Hematopoietic multipotent progenitor cell (in vitro differentiated cells): Measurements from ENCODE around the gene PITPNB. TPM values are rescaled to one million over a fixed set of nuclear protein-coding genes. Genes with fewer than 3 reads are reported as not detected.

Source experiments
- DNase-seq, 3 donors: peaks; one replicate each; pipeline ENCODE4 v3.0.0-alpha.2; 2011 to 2015; ENCODE audit warnings: low read depth in 2 of 3, low spot score in 2 of 3
- total RNA-seq: library from RNA; depleted of rRNA; stranded (reverse); fragments of >200 nt; gene quantifications from one replicate; pipeline ENCODE4 v1.2.3, GENCODE V29; 2012

The PITPNB gene
- total RNA-seq, 1 donor: 11.6 TPM

DNA sequence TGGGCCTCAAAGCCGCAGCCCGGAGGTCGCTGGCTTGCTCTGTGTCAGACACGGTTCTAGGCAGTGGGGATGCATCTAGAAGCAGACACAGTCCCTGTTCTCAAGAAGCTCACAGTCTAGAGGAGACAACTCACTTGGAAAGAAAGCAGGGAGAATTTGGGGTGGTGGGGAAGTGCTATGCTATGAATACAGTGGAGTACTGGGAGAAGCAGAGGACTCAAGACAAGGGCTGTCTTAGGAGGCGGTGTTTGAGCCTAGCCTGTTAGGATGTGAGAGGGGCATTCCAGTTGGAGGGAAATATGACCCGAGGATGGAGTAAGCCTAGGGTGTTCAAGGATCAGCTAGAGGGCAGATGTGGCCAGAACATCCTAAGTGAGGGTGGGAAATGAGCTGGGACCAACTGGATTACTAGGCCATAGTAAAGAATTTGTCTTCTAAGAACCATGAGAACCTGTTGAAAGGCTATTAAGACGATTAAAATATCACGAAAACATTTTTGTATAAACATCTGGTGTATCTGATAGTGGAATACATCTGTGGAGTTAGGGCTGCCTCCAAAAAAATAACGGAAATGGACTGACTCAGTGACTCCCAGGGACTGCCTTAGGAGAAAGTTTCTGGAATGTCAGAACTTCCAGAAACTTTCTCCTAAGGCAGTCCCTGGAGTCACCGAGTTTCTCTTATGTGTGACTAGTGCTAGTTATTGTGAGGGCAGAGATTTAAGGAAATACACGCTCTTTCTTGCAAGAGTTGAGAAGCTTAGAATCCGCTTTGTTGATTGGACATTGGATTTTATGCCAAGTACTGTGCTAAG lies 1.1 kb upstream of the PITPNB start:
- peak in 2 of 3 donors; percentile 5 for DNase-seq

DNA sequence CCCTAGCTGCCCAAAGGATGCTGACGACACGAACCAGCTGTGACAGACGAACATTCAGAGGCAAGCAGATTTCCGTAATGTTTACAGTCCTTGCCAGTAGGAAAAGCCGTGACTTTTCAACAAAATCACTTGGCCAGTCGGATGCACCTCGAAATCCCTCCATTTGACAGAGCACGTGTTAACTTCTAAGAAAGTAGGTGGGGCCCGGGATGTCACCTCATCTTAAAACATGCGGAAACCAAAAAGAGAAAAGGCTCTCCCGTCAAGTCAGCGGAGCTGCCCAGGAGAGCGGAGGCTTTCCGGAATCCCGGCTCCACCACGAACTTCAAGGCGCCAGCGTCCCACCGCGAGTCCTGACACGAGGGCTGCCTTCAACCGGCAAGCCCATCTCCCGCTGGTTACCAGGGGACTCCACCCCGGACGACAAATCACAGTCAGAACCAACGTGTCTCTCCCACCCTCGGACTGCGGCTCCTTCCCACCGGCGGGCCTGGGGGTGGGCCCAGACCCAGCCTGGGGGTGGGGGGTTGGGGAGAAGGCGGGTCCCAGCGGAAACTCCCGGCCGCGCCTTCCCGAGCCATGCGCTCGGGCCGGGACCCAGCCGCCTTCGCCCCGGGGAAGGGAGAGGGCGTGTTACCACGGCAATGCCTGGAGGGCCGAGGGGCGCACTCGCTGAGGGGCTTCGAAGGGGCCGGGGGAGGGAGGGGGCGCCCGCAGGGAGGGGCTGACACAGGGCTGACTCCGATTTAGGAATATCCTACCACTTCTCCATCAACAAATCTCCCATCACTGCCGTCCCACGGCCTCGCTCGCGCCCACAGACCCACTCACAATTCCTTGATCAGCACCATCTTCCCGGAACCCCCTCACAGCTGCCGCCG lies 475 bp downstream of the PITPNB start:
- peak; percentile 19 to 42 (median 35) for DNase-seq

DNA sequence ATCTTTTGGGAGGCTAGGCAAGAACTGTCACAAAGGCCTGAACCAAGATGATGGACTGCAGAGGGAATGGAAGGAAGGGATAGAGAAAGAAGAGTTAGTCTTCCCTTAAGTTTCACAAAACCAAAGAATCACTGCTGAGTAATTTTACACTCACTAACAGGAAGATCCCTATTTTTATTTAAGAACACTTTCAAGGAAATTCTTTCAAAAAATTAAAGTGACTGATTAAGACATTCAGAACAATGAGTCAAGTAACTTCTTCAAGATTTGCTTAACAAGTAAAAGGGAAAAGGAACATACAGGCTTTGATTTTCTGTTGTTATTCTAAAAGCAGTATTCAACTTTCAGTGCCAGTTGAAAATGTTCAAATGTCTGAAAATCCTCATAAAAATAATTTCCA lies 3.1 kb downstream of the PITPNB start:
- DNase-seq: no peak

DNA sequence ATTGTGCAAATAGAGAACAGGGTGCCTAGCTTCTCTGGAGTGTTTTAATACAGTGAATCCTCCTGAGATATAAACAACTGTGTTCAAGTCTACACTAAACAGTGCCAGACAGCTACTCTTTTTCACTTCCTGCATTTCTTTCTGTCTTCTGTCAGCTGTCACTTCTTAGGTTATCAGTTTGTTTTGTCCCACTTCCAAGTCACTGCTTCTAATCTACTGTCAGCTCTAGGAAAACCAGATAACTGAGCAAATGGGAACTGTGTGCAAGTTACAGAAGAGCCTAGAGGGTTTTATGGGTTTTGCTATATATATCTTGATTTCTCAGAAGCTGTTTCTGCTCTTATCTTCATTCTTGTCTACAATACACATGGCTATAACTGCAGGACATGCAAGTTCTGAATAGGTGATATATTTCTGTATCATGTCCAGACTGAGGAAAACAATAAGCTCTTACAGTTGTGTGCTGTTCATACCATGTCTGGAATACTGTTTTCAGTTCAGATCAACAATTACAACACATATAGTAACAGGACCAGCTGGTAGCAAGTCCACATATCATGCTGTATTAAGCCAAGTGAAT lies 5.8 kb downstream of the PITPNB start:
- no peak for DNase-seq

DNA sequence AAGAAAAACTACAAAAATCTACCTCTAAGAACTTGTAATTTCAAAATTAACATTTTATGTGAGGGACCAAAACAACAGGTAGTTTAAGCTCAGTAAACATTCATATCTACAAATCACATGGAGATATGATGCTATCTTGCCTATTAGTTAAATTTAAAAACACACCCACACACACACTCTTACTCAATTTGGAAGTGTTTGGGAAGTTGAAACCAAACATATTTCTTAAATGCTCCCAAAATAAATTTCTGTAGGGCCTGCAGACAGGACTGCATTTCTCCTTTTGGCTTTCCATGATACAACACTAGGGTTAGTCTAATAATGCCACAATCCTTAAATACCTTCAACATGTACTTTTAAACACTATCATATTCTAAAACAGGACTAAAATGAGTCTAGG lies 7.0 kb downstream of the PITPNB start:
- no peak for DNase-seq

DNA sequence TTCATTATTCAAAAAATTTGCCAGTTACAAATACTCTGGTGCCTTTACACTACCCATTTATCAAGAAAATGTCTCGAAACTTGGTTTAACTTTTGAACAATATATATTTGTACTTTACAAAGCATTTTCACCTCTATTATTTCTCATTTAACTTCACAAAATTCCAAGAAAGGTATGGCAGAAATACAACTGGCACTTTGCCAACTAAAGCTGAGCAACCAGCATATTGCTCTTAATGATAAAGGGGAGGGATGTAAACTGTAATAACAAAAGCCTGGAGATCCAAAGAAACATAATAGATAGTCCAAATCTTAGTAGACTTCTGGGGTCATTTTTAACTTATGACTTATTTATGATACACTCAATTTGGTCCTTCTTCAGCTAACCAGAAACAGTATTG lies 7.7 kb downstream of the PITPNB start:
- DNase-seq: no peak

DNA sequence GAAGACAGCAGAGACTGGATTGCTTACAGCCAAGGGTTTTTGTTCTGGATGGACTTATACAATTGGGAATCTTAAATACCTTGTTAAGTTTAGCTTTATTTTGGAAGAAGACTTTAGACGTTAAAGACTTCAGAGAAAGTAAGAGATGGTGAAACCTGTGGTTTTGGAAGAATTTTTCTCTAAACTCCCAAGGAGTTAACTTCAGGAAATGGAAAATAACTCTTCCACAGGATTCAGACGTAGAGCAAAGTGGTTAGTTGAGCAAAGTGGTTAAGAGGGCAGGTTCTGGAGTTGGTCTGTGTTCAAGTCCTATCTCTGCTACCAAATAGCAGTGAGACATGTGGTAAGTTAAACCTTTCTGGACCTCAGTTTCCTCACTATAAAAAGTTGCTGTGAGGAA lies 12.8 kb downstream of the PITPNB start:
- no peak for DNase-seq

DNA sequence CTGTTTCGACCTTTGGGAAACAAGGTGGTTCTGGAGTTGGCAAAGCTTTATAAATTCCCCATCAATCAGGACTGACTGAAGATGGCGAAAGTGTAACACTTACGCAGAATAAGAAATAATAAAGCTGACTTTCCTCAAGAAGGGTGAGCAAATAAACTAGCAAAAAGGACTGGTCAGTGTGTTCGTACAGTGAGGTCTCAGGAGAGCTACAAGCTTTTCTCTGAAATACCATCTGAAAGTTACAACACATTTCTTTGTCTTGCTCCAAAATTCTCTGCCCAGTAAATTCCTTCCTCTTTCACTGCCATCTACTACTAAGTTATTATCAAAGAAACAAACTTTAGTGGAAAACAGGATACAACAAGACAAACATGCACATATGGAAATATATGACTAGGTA lies 13.4 kb downstream of the PITPNB start:
- DNase-seq: no peak

DNA sequence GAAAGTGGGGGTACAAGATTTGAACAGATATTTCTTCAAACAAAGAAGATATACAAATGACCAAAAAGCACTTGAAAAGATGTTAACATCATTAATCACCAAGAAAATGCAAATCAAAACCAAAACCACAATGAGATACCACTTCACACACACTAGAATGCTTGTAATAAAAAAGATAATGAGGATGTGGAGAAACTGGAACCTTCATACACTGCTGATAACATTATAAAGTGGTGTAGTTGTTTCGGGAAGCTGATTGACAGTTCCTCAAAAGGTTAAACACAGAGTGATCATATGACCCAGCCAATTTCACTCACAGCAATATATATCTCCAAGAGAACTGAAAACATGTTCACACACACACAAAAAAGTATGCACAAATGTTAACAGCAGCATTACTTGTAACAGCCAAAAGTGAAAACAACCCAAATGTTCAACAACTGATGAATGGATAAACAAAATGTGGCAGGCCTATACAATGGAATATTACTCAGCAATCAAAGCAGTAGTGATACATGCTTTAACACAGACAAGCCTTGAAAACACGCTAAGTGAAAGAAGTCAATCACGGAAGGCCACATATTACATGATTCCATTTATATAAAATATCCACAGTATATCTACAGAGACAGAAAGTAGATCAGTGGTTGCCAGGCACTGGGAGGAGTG lies 15.1 kb downstream of the PITPNB start:
- DNase-seq: peak in 1 of 3 donors; percentile 31

DNA sequence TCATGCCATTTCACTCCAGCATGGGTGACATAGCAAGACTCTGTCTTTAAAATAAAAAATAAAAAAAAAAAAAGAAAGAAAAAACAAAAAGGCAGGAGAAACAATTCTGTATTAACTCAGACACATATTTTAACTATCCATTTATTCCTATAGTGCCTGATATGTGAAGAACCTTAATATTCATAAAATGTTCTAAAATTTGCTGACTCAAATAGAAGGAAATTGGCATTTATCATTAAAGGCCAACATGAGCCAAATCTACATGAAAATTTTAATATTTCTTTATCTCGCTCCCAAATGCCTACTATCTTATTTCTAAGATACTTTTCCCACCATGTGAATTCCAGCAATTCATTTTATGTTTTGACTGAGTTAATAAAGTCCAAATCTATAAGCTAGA lies 18.9 kb downstream of the PITPNB start:
- DNase-seq: no peak

DNA sequence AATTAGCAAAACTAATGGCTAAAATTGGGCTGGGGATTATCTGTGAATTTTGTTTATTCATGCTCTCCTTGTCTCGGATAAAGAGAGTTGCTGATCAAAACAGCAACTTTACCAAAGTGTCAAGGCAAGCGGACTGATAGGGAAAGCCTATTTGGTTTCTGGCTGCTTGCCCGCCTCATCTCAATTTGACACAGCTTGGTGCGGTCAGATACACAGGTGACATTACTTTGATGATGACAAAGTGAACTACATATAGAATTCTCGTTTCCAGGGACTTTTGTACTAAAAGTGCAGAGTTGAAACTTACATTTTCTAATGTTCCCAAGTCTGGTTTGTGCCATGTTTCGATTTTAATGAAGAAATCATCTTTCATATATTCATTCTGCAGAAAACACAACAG lies 22.8 kb downstream of the PITPNB start:
- no peak for DNase-seq

DNA sequence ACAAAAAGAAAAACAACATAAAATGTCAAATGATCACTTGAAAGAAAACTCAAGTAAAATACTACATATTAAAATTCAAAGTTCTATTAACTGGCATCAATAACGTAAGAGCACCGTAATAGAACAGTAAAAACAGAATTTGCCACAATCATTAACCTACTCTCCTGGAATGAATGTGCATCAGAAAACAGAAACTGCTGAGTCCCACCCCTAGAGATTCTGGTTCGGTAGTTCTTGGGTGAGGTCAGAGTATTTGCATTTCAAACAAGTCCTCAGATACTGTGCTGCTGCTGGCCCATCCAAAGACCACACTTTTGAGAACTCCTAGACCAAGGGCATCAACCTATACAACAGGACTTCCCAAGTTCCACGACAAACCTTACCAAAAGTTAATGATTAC lies 23.5 kb downstream of the PITPNB start:
- DNase-seq: no peak

DNA sequence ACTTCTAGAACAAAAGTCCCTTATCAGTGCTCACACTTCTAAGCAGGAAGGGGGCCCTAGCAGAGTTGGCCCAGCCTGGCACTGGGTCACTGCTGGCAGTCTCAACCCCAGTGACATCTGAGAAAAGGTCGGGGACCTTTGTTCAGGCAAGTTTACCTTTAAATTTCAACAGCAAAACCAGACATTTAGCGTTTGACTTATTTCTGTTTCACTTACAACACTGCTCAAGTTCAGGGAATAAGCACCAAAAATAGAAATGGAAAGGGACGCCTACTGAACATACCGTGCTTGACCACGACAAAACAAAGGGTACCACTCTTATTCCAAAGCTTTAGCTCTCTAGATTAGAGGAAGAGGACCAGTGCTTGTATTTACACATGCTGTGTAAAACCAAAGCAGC lies 26.2 kb downstream of the PITPNB start:
- DNase-seq: no peak

DNA sequence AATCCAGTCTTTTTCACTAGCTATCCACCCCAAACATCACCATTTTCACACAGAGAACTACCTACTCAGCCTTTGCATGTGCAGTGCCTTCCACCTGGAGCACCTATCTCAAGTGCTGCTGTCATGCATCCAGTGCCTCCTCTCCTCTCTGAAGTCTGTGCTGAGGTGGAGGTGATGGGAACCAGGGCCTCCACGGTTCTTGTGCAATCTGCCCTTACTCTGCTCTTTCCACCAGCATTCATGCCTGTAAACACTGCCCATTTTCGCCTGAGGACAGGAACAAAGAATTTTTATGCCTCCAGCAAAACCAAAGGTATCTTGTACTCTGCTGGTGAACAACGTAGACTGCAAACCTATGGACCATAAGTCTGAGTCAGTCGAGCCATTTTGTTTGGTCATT lies 27.0 kb downstream of the PITPNB start:
- no peak for DNase-seq

DNA sequence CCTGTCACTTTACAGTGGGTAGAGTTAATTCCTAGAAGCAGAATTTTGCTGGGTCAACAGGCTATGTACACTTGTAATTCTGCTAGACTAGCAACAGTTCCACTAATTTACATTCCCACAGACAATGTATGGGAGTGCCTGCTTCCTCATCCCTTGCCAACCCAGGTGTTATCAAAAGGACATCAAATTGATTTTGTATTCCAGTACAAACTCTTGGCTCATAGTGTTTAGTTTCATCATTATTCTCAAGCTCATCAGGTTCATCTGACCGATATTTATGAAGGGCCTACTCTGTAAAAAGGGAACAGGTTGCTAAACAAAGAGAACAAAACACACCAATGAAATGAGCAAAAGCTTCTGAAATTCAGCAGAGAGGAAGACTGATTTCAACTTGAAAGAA lies 30.7 kb downstream of the PITPNB start:
- no peak for DNase-seq

DNA sequence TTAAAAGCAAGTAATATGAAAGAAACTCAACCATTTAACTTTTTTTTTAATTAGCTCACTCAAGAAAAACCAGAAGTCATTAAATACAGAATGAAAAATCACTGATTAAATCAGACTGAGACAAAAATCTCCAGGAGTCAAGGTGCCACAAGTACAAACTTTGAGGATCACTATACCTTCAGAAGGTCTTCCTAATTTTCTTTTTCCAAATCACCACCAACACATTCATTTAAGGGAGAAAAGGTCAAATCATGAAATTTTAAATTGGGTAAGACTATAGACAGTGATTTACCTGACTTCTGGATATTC lies 32.3 kb downstream of the PITPNB start:
- DNase-seq: no peak

DNA sequence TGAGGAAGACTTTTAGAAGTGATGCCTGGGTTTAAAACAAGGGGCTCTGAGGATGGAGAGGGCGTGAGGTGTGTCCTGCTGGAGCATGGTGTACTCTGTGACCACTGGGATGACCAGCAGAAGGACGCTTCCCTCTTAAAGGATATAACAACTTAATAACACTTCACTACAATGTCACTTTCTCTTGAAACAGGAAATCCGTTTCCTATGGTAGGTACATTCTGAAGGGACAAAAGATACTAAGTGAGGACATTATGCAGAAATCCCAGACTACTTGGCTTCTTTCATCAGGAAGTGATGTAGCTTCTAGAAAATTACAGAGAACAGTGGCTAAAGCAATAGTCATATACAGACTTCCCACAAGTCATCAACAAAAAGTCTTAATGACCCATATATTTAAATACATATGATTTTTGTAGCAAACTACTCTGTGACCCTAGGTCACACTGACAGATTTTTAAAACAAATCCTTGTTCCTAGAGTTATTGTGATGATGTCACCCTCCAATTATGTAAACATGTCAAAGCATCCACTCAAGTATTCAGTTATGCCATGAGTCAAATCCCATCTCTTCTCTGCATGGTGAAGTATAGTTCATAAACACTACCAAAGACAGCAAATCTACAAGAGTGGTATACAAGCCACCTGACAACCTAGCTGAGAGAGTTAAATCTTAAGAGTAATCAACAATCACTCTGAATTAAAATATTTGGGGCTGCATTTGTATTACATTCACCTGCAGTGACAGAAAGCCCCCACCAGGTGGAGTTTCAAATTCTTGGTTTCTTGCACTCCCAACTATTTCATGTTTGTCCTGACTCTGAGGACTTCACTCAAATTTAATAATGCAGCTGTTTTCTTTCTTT lies 32.8 kb downstream of the PITPNB start:
- DNase-seq: peak in 2 of 3 donors; percentile 32 to 67

DNA sequence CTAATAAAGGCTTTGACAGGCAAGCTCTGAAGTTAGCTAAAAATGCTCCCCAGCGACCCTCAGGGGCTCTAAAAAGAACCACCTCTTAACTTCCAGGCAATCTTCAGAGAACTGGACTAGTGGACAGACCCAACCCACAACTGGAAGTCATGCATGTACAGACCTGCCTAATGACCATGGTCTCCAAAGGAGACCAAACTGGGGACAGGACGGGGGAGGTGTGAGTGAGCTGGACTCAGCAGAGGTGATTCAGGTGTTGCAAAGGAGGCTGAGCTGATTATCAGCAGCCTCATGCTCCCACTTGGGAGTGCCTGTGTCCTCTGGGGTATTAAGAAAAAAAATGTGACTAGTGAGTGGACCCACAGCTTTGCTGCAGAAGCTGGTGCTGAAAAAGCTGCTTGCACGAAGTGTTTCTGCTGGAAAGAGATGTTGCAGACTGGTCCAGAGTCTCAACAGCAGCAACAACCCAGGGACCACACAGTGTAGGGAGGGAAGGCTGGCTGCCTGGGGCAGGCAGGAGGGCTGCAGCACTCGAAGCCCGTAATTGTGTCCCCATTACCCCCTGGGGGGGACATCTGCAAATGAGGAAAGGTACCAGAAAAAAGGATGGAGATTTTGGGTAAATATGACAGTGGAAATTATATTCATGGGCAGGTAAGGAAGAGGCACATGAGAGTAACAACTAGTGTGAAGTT lies 35.3 kb downstream of the PITPNB start:
- no peak for DNase-seq

DNA sequence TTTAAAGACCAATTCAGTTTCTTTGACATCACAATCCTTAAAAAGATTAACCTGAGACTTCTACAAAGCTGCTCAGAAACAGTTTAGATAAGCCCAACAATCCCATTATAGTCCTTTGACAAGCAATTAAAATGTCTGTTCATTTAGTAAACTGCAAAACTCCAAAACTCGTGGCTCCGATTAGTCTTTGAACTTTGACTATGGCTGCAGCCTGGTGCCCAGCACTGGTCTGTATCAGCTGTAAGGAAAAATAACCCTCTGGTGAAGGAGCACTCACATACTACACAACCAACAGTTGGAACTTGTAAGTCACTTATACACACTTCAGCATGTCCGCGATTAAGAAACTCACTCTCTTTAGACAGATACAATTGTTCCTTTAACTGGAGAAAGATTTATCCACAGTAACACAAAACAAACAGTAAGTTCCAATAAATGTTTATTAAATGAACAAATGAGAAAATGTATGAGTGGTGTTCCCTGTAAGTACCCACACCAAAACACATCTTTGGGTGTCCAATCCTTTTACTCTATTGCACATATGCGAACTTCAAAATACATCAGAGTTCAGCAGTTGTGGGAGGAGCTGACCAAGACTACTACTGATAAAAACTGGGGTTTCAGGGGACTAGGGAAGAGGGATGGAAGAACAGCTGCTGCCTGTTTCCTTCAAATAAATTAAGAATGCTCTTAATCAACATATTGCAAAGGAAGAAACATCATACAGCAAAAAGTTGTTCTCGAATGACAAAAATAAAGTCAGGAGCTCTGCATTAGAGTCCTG lies 36.4 kb downstream of the PITPNB start:
- DNase-seq: no peak
